Suprapubic skin (tissue), 4 donors: ENCODE measurements around the gene OR6B1.

Experiments
- POLR2A ChIP-seq, 2 donors: fragments of 450-650 bp; IDR thresholded peaks; one replicate each; pipeline ENCODE4 v1.6.1; 2017; ENCODE audit warnings: antibody characterized with exemption in 2 of 2, mild to moderate bottlenecking in 2 of 2, moderate library complexity in 2 of 2
- POLR2AphosphoS5 ChIP-seq, 3 donors: sonication (generic); formaldehyde crosslinking; IDR thresholded peaks; one replicate each; pipeline ENCODE4 v1.6.1; 2017; ENCODE audit warnings: antibody characterized with exemption in 3 of 3
- TF ChIP-seq, protein P1 (sequence below), 2 donors: fragments of 200-600 bp in 1 of 2; fragments of 450-650 bp in 1 of 2; sonication (generic) in 1 of 2; IDR thresholded peaks; one replicate each; pipeline ENCODE4 v1.5.1; 2016 to 2019; ENCODE audit warnings: antibody characterized with exemption in 2 of 2, mild to moderate bottlenecking in 1 of 2, moderate library complexity in 1 of 2

DNA sequence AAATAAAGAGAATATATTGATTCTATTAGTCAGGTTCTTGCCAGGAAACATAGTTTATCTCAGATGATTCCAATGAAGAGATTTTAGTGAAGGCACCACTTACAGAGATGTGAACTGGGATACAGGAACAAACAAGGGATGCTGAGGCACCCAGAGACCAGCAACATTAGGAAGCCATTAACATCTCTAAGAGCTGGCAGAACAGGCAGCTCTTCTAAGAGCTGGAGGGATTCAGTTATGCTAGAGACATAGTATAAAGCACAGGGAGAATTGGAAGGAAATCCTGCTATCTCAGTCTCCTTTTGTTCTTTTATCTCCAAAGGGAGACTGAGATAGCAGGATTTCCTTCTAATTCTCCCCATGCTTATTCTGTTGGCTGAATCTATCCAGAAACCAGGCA is 22.0 kb downstream of the OR6B1 start:
- TF ChIP-seq, protein P1, sequence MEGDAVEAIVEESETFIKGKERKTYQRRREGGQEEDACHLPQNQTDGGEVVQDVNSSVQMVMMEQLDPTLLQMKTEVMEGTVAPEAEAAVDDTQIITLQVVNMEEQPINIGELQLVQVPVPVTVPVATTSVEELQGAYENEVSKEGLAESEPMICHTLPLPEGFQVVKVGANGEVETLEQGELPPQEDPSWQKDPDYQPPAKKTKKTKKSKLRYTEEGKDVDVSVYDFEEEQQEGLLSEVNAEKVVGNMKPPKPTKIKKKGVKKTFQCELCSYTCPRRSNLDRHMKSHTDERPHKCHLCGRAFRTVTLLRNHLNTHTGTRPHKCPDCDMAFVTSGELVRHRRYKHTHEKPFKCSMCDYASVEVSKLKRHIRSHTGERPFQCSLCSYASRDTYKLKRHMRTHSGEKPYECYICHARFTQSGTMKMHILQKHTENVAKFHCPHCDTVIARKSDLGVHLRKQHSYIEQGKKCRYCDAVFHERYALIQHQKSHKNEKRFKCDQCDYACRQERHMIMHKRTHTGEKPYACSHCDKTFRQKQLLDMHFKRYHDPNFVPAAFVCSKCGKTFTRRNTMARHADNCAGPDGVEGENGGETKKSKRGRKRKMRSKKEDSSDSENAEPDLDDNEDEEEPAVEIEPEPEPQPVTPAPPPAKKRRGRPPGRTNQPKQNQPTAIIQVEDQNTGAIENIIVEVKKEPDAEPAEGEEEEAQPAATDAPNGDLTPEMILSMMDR (IDR thresholded peaks at IDR 0.05): no peak
- no peak for TF ChIP-seq POLR2AphosphoS5 (IDR thresholded peaks at IDR 0.05)
- no peak for TF ChIP-seq POLR2A (IDR thresholded peaks at IDR 0.05)
